Measurements from ENCODE around the gene CBLB. TPM values are rescaled to one million over a fixed set of nuclear protein-coding genes. Genes with fewer than 3 reads are reported as not detected.
A peak's percentile ranks its signal among the peaks of the same experiment; 100 is the strongest.

CBLB gene
- total RNA-seq, 1 donor from 2014 or later = 30.0 TPM

DNA sequence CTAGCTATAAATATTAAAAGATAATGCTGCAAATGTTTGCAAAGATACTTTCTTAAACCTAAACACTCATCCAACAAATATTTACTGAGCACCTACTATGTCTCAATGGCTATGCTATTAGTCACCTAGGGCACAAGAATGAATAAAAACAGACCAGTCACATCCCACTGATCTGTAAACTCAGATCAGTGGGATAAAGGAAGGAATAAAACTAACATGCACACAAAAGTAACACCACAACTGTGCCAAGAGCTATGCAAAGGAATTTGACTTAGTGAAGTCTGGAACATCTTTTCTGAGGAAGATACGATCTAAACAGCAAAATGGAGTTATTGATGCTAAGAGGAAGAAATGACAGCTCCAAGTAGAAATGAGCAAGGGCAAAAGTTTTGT lies 56.6 kb downstream of the CBLB start:
- DNase-seq (ENCODE audit: low read depth) (peak; percentile 83), FAIRE-seq (no peak)
- Histone ChIP-seq H3K4me3 (ENCODE audit: low read depth, low read length) (no peak overlapping the region), H3K27me3 (ENCODE audit: control insufficient read depth, insufficient read depth, low read length) (no peaks in the 10 kb centered on the region), H3K36me3 (ENCODE audit: control insufficient read depth, insufficient read depth, low read length) (no peaks in the 10 kb centered on the region)
- TF ChIP-seq, protein P1, sequence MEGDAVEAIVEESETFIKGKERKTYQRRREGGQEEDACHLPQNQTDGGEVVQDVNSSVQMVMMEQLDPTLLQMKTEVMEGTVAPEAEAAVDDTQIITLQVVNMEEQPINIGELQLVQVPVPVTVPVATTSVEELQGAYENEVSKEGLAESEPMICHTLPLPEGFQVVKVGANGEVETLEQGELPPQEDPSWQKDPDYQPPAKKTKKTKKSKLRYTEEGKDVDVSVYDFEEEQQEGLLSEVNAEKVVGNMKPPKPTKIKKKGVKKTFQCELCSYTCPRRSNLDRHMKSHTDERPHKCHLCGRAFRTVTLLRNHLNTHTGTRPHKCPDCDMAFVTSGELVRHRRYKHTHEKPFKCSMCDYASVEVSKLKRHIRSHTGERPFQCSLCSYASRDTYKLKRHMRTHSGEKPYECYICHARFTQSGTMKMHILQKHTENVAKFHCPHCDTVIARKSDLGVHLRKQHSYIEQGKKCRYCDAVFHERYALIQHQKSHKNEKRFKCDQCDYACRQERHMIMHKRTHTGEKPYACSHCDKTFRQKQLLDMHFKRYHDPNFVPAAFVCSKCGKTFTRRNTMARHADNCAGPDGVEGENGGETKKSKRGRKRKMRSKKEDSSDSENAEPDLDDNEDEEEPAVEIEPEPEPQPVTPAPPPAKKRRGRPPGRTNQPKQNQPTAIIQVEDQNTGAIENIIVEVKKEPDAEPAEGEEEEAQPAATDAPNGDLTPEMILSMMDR (IDR thresholded peaks at IDR 0.05; ENCODE audit: insufficient read depth, low read length, severe bottlenecking) = no peak

DNA sequence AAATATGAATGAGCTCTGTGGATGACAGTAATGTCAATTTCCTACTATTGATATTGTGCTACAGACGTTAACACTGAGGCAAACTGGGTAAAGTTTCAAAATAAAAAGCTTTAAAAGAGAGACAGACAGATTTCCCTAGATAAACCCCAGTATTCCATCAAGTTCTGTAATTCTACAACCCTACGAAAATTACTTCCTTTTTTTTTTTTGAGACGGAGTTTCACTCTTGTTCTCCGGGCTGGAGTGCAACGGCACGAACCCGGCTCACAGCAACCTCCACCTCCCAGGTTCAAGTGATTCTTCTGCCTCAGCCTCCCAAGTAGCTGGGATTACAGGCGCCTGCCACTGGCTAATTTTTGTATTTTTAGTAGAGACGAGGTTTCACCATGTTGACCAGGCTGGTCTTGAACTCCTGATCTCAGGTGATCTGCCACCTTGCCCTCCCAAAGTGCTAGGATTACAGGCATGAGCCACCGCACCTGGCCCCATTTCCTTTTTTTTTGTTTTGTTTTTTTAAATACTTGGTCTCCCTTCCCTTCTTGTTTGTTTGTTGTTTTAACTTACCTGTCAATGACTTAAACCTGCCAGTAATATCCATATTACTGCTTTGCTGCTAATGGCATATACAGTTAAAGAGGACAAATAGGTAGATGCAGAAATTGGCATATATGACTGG lies 57.2 kb downstream of the CBLB start:
- no peaks in the 10 kb centered on the region for H3K27me3 ChIP-seq (ENCODE audit: control insufficient read depth, insufficient read depth, low read length)
- FAIRE-seq (no peak), DNase-seq (ENCODE audit: low read depth) (no peak)
- no peaks in the 10 kb centered on the region for H3K36me3 ChIP-seq (ENCODE audit: control insufficient read depth, insufficient read depth, low read length)
- TF ChIP-seq, protein P1 (IDR thresholded peaks at IDR 0.05; ENCODE audit: insufficient read depth, low read length, severe bottlenecking) = no peak
- H3K4me3 ChIP-seq (ENCODE audit: low read depth, low read length) = no peak overlapping the region

DNA sequence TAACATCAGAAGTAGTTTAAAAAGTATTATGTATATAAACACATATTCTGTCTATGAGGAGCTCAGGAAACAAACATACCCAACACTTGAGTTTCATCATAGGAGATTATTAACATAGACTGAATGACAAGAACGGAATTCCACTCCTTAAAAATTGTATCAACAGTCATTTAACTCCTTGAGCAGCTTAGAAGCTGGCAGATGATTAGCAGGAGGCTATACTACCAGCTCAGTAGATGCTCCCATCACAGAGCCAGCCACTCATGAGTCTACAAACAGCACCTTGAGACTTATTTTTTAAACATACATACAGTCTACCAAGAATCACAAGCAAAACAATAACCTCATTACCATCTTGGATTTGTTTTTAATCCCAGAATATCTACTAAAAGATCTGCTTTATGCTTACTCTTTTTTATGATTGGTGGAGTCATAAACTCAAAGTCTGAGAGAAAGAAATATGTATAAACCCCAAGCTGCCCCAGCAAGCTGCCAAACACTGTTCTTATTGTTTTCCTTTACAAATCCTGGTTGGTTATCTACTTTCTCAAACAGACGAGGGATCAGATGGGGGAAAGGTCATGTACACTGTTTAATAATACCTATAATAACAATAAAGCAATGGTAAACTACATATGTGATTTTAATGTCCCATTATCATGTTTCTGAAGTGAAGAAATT lies 59.5 kb downstream of the CBLB start:
- TF ChIP-seq, protein P1 (IDR thresholded peaks at IDR 0.05; ENCODE audit: insufficient read depth, low read length, severe bottlenecking) = no peak
- Histone ChIP-seq H3K27me3 (ENCODE audit: control insufficient read depth, insufficient read depth, low read length) (no peaks in the 10 kb centered on the region), H3K36me3 (ENCODE audit: control insufficient read depth, insufficient read depth, low read length) (no peaks in the 10 kb centered on the region), H3K4me3 (ENCODE audit: low read depth, low read length) (no peak overlapping the region)
- no peak for FAIRE-seq
- no peak for DNase-seq (ENCODE audit: low read depth)

DNA sequence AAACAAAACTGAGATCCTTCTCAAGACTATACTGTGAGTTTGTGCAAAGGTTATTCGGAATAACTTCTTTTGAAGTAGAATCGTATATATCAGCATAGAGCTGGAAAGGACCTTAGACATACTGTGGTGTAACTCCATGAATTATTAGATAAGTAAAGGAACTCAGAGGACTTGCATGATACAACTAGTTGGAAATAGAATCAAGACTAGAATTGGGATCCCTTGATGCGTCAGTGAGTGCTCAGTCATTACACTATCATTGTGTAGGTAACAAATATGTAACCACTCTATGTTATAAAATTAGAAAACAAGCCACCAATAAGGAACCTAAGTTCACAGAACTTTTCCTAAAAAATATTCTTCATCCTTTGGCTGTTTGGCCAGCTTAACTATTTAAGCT lies 61.1 kb downstream of the CBLB start:
- Histone ChIP-seq H3K27me3 (ENCODE audit: control insufficient read depth, insufficient read depth, low read length) (no peaks in the 10 kb centered on the region), H3K4me3 (ENCODE audit: low read depth, low read length) (no peak overlapping the region), H3K36me3 (ENCODE audit: control insufficient read depth, insufficient read depth, low read length) (no peaks in the 10 kb centered on the region)
- FAIRE-seq (no peak), DNase-seq (ENCODE audit: low read depth) (no peak)
- TF ChIP-seq, protein P1 (IDR thresholded peaks at IDR 0.05; ENCODE audit: insufficient read depth, low read length, severe bottlenecking) = no peak

DNA sequence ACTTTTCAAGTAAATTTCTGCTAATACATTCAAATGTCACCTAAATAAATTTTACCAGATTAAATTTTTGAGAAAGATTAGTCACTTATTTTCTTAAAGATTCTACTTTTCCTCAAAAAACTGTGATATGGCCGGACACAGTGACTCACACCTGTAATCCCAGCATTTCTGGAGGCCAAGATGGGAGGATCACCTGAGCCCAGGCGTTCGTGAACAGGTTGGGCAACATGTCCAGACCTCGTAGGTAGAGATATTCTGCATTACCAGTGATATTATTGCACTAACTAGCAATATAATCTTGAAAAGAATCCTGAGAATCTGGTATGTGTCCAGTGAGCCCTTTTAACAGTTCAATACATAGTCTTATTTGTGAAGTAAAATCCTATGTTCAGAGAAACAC lies 61.7 kb downstream of the CBLB start:
- Histone ChIP-seq H3K36me3 (ENCODE audit: control insufficient read depth, insufficient read depth, low read length) (no peaks in the 10 kb centered on the region), H3K4me3 (ENCODE audit: low read depth, low read length) (no peak overlapping the region), H3K27me3 (ENCODE audit: control insufficient read depth, insufficient read depth, low read length) (no peaks in the 10 kb centered on the region)
- DNase-seq (ENCODE audit: low read depth) (no peak), FAIRE-seq (no peak)
- TF ChIP-seq, protein P1 (IDR thresholded peaks at IDR 0.05; ENCODE audit: insufficient read depth, low read length, severe bottlenecking) = no peak
